ENCODE results near the gene GPRC5C. TPM values are rescaled to one million over a fixed set of nuclear protein-coding genes. Genes with fewer than 3 reads are reported as not detected.

GPRC5C gene
- total and polyA plus RNA-seq, 2 donors (not counting 1 experiment from before 2014, with no cell fraction given), result 0.66 to 1.1 TPM

DNA sequence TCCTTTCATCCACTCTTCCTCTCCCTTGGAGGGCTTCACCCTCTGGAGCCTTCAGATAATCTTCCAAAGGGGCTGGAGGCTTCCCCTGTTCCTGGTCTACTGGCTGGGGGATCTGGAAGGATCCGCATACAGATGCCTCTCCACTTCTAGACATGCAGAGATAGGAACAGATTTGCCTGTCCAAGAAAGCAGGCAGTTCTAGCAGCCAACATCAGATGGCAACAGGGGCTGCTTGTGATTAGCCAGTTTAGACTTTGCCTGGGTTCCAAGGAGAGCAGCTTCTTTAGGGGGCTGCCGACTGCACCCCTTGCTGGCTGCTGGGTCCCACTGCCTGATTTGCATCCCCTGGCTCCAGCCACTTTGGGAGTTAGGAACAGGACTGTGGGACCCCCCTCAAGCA, 28.4 kb downstream of the GPRC5C start:
- Histone ChIP-seq H3K4me1 (ENCODE audit: control insufficient read depth in 2 of 2, insufficient read depth in 2 of 2, low read length in 2 of 2) (peaks cover 15 to 22% of the 10 kb centered on the region in 2 donors), H3K9ac (ENCODE audit: low read length) (no peak overlapping the region), H3K27me3 (replicated peaks in 1 of 4; ENCODE audit: control extremely low read depth in 1 of 4, control insufficient read depth in 3 of 4, insufficient read depth in 4 of 4, low read length in 3 of 4) (peaks cover 0 to 9% (median 1%) of the 10 kb centered on the region in 4 experiments), H3K79me2 (ENCODE audit: control insufficient read depth, insufficient read depth, low read length) (no peaks in the 10 kb centered on the region), H4K20me1 (ENCODE audit: control insufficient read depth, insufficient read depth, low read length, poor library complexity, severe bottlenecking) (no peaks in the 10 kb centered on the region), H3K27ac (ENCODE audit: low read length in 2 of 2) (no peak overlapping the region), H2AFZ (ENCODE audit: insufficient read depth, low read depth, low read length, poor library complexity, severe bottlenecking) (no peak overlapping the region), H3K4me2 (replicated peaks; ENCODE audit: low read depth, low read length, poor library complexity, severe bottlenecking) (no peak overlapping the region), H3K9me3 (ENCODE audit: control extremely low read depth in 1 of 3, control insufficient read depth in 2 of 3, insufficient read depth in 1 of 3, low read length in 2 of 3) (no peaks in the 10 kb centered on the region), H3K36me3 (replicated peaks in 1 of 2; ENCODE audit: control extremely low read depth in 1 of 2, control insufficient read depth in 1 of 2, extremely low read depth in 1 of 2, insufficient read depth in 2 of 2, low read length in 1 of 2) (no peaks in the 10 kb centered on the region), H3K4me3 (ENCODE audit: control extremely low read depth in 1 of 5, extremely low read depth in 1 of 5, insufficient read depth in 1 of 5, low read depth in 2 of 5, low read length in 4 of 5) (no peak overlapping the region)
- Mint-ChIP-seq H3K4me3 (no peak overlapping the region), H3K9me3 (ENCODE audit: insufficient read depth) (no peaks in the 10 kb centered on the region), H3K27me3 (peaks cover 19% of the 10 kb centered on the region), H3K4me1 (peaks cover 16% of the 10 kb centered on the region), H3K27ac (no peak overlapping the region)
- no peak for TF ChIP-seq EZH2 (IDR thresholded peaks at IDR 0.05; ENCODE audit: borderline replicate concordance, insufficient read depth, low read depth, low read length, poor library complexity, severe bottlenecking)
- TF ChIP-seq, protein P1, sequence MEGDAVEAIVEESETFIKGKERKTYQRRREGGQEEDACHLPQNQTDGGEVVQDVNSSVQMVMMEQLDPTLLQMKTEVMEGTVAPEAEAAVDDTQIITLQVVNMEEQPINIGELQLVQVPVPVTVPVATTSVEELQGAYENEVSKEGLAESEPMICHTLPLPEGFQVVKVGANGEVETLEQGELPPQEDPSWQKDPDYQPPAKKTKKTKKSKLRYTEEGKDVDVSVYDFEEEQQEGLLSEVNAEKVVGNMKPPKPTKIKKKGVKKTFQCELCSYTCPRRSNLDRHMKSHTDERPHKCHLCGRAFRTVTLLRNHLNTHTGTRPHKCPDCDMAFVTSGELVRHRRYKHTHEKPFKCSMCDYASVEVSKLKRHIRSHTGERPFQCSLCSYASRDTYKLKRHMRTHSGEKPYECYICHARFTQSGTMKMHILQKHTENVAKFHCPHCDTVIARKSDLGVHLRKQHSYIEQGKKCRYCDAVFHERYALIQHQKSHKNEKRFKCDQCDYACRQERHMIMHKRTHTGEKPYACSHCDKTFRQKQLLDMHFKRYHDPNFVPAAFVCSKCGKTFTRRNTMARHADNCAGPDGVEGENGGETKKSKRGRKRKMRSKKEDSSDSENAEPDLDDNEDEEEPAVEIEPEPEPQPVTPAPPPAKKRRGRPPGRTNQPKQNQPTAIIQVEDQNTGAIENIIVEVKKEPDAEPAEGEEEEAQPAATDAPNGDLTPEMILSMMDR (IDR thresholded peaks at IDR 0.05), result no peak
- ATAC-seq (ENCODE audit: low read depth), result no peak
- DNase-seq, result no peak
- WGBS (ENCODE audit: insufficient coverage), result 81% methylated on average over 2 of the region's 2 CpGs
- intact Hi-C loops (cut with micrococcal nuclease), result no loop called here
- CTCF ChIA-PET, result interaction anchor here (0.6 to 7.2 kb wide), 3 partner anchors 16 to 253 kb away, joined by 3 to 95 read pairs (median 6); no protein-coding TSS in a partner anchor
- POLR2A ChIA-PET, result no interaction called here

DNA sequence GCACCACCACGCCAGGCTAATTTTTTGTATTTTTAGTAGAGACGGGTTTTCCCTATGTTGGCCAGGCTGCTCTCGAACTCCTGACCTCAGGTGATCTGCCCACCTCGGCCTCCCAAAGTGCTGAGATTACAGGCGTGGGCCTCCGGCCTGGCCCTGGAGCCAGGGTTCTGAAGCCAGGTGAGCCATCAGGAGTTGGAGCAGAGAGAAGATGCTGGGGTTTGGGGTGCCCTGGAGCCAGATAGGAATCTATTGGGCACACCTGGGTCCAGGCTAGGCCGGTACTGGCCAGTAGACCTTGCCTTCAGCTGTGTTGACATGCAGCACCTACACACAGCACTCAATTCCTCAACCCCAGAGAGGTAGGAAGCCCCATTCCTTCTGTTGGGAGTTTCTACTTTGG, 29.1 kb downstream of the GPRC5C start:
- H4K20me1 ChIP-seq (ENCODE audit: control insufficient read depth, insufficient read depth, low read length, poor library complexity, severe bottlenecking), result no peaks in the 10 kb centered on the region
- H3K36me3 ChIP-seq (replicated peaks in 1 of 2; ENCODE audit: control extremely low read depth in 1 of 2, control insufficient read depth in 1 of 2, extremely low read depth in 1 of 2, insufficient read depth in 2 of 2, low read length in 1 of 2), result no peaks in the 10 kb centered on the region
- no peak overlapping the region for H3K4me2 ChIP-seq (replicated peaks; ENCODE audit: low read depth, low read length, poor library complexity, severe bottlenecking)
- peaks cover 0 to 9% (median 1%) of the 10 kb centered on the region in 4 experiments for H3K27me3 ChIP-seq (replicated peaks in 1 of 4; ENCODE audit: control extremely low read depth in 1 of 4, control insufficient read depth in 3 of 4, insufficient read depth in 4 of 4, low read length in 3 of 4)
- no peak overlapping the region for H3K27ac ChIP-seq (ENCODE audit: low read length in 2 of 2)
- Mint-ChIP-seq H3K27ac (no peak overlapping the region), H3K27me3 (peaks cover 15% of the 10 kb centered on the region), H3K4me1 (peaks cover 16% of the 10 kb centered on the region), H3K4me3 (no peak overlapping the region), H3K9me3 (ENCODE audit: insufficient read depth) (no peaks in the 10 kb centered on the region)
- no peak overlapping the region for H3K9ac ChIP-seq (ENCODE audit: low read length)
- H3K4me1 ChIP-seq (ENCODE audit: control insufficient read depth in 2 of 2, insufficient read depth in 2 of 2, low read length in 2 of 2), result peaks cover 16 to 25% of the 10 kb centered on the region in 2 donors
- CTCF ChIA-PET, result interaction anchor here (0.6 to 2.1 kb wide), 3 partner anchors 16 to 253 kb away, joined by 3 to 6 read pairs (median 3); no protein-coding TSS in a partner anchor
- DNase-seq, result no peak
- ATAC-seq (ENCODE audit: low read depth), result no peak
- intact Hi-C loops (cut with micrococcal nuclease), result no loop called here
- no peak overlapping the region for H3K4me3 ChIP-seq (ENCODE audit: control extremely low read depth in 1 of 5, extremely low read depth in 1 of 5, insufficient read depth in 1 of 5, low read depth in 2 of 5, low read length in 4 of 5)
- 100% methylated on average over 5 of the region's 7 CpGs for WGBS (ENCODE audit: insufficient coverage)
- TF ChIP-seq, protein P1 (IDR thresholded peaks at IDR 0.05), result no peak
- TF ChIP-seq EZH2 (IDR thresholded peaks at IDR 0.05; ENCODE audit: borderline replicate concordance, insufficient read depth, low read depth, low read length, poor library complexity, severe bottlenecking), result no peak
- no peaks in the 10 kb centered on the region for H3K9me3 ChIP-seq (ENCODE audit: control extremely low read depth in 1 of 3, control insufficient read depth in 2 of 3, insufficient read depth in 1 of 3, low read length in 2 of 3)
- H2AFZ ChIP-seq (ENCODE audit: insufficient read depth, low read depth, low read length, poor library complexity, severe bottlenecking), result no peak overlapping the region
- POLR2A ChIA-PET, result interaction anchor here (0.7 kb wide), 1 partner anchor 350 kb away, joined by 8 read pairs; no protein-coding TSS in a partner anchor
- H3K79me2 ChIP-seq (ENCODE audit: control insufficient read depth, insufficient read depth, low read length), result no peaks in the 10 kb centered on the region

All from B cell (primary cell).